GM12878 (cell line): ENCODE results near the gene GTF2IRD1. TPM values are rescaled to one million over a fixed set of nuclear protein-coding genes. Genes with fewer than 3 reads are reported as not detected.

Experiments
- ATAC-seq: fragments of 200-7000 bp; cut with Tn5 transposase; 3 replicates; pipeline ENCODE4 v1.9.1; 2020; ENCODE audit warnings: mild to moderate bottlenecking, moderate library complexity
- BruUV-seq: library from RNA; stranded (reverse); fragments of 400-500 nt; replicated peaks from 2 replicates; lab custom pipeline; 2021; lab: Mats Ljungman, UMichigan
- CTCF ChIA-PET: fragments of 300-600 bp; sonication (Branson Sonifier 250); formaldehyde crosslinking; extraction: SDS; loops from one replicate; lab custom pipeline; 2021; ENCODE audit warnings: inconsistent platforms; lab: Yijun Ruan, JAX
- POLR2A ChIA-PET: fragments of 350-600 bp; formaldehyde crosslinking; extraction: SDS; loops from one replicate; lab custom pipeline; 2021; ENCODE audit warnings: inconsistent platforms; lab: Charles Lee
- RAD21 ChIA-PET: fragments of 300-600 bp; sonication (Branson Sonifier 250); formaldehyde crosslinking; loops from one replicate; lab custom pipeline; 2023; ENCODE audit warnings: antibody characterized with exemption; ENCODE audit not compliant: unreplicated experiment; lab: Charles Lee
- SMC1A ChIA-PET: fragments of 300-600 bp; sonication (Branson Sonifier 250); formaldehyde crosslinking; loops from one replicate; lab custom pipeline; 2023; ENCODE audit not compliant: unreplicated experiment, uncharacterized antibody; lab: Charles Lee
- DNase-seq: peaks from one replicate; pipeline ENCODE4 v3.0.0-alpha.2; 2011; ENCODE audit warnings: low read depth, low spot score
- FAIRE-seq: peaks from 3 replicates; lab custom pipeline; 2011; peaks lifted over from hg19 to GRCh38; lab: Jason Lieb, UNC
- H2AFZ ChIP-seq: 2 replicates; pipeline ENCODE4 v1.6.0; 2011; ENCODE audit warnings: low read depth, low read length, control low read depth; ENCODE audit not compliant: control insufficient read depth
- H3K27ac ChIP-seq: 2 replicates; pipeline ENCODE4 v1.5.1; 2011; ENCODE audit warnings: control low read depth; ENCODE audit not compliant: control insufficient read depth, insufficient read depth
- H3K27me3 ChIP-seq, 2 experiments: replicated peaks in 1 of 2; 2 replicates each; pipeline versions ENCODE4 v1.6.0 to v1.6.1; 2011; ENCODE audit warnings: low read length in 1 of 2; ENCODE audit not compliant: control insufficient read depth in 2 of 2, insufficient read depth in 2 of 2
- H3K36me3 ChIP-seq, 2 experiments: 2 replicates each; pipeline ENCODE4 v1.5.1; 2011; ENCODE audit warnings: low read length in 1 of 2; ENCODE audit not compliant: control insufficient read depth in 2 of 2, insufficient read depth in 2 of 2
- H3K4me1 ChIP-seq: 2 replicates; pipeline ENCODE4 v1.6.1; 2011; ENCODE audit warnings: mild to moderate bottlenecking, low read length, moderate library complexity, mixed read lengths; ENCODE audit not compliant: control insufficient read depth, insufficient read depth
- H3K4me2 ChIP-seq: 2 replicates; pipeline ENCODE4 v1.6.0; 2011; ENCODE audit warnings: control low read depth; ENCODE audit not compliant: control insufficient read depth, insufficient read depth
- H3K4me3 ChIP-seq: fragments of 200-600 bp; sonication (generic); 2 replicates; pipeline ENCODE4 v1.5.1; 2016
- H3K79me2 ChIP-seq: 2 replicates; pipeline ENCODE4 v1.6.0; 2011; ENCODE audit warnings: low read length; ENCODE audit not compliant: control insufficient read depth, insufficient read depth
- H3K9ac ChIP-seq: 2 replicates; pipeline ENCODE4 v1.8.0; 2011; ENCODE audit warnings: low read length, control low read depth, mixed read lengths; ENCODE audit not compliant: control insufficient read depth, insufficient read depth
- H3K9me3 ChIP-seq: replicated peaks from 3 replicates; pipeline ENCODE4 v1.5.1; 2011; ENCODE audit warnings: mild to moderate bottlenecking, low read length; ENCODE audit not compliant: control insufficient read depth, insufficient read depth
- H4K20me1 ChIP-seq: 2 replicates; pipeline ENCODE4 v1.6.0; 2011; ENCODE audit not compliant: control insufficient read depth, insufficient read depth
- ATF7 ChIP-seq: fragments of 450-650 bp; IDR thresholded peaks from 2 replicates; pipeline ENCODE4 v1.6.1; 2016; ENCODE audit warnings: low read depth, mild to moderate bottlenecking
- BRCA1 ChIP-seq: IDR thresholded peaks from 2 replicates; pipeline ENCODE4 v1.6.1; 2011; ENCODE audit warnings: low read depth, low read length, improper control_type of control experiment
- MTA3 ChIP-seq: IDR thresholded peaks from 2 replicates; pipeline ENCODE4 v1.6.1; 2012; ENCODE audit warnings: low read length, inconsistent platforms, borderline replicate concordance
- REST ChIP-seq: IDR thresholded peaks from 2 replicates; pipeline ENCODE4 v1.6.1; 2012; ENCODE audit warnings: mild to moderate bottlenecking, low read depth, low read length
- SMAD1 ChIP-seq: fragments of 450-650 bp; IDR thresholded peaks from 2 replicates; pipeline ENCODE4 v1.6.1; 2018; ENCODE audit warnings: mild to moderate bottlenecking, low read depth; ENCODE audit not compliant: partially characterized antibody
- SRF ChIP-seq, 2 experiments: IDR thresholded peaks; 2 replicates each; pipeline ENCODE4 v1.6.1; 2011; ENCODE audit warnings: low read depth in 2 of 2, low read length in 2 of 2, mild to moderate bottlenecking in 1 of 2, moderate library complexity in 1 of 2
- STAT1 ChIP-seq: fragments of 450-650 bp; conservative IDR thresholded peaks from 2 replicates; pipeline ENCODE4 v1.6.1; 2014; ENCODE audit warnings: antibody characterized with exemption, mild to moderate bottlenecking
- USF2 ChIP-seq: IDR thresholded peaks from 2 replicates; pipeline ENCODE4 v1.6.1; 2011; ENCODE audit warnings: low read depth, low read length, improper control_type of control experiment, borderline replicate concordance
- ZBED1 ChIP-seq: IDR thresholded peaks from 2 replicates; pipeline ENCODE4 v1.6.1; 2016; ENCODE audit warnings: borderline replicate concordance
- ZNF622 ChIP-seq: fragments of 450-650 bp; IDR thresholded peaks from 2 replicates; pipeline ENCODE4 v1.6.1; 2017; ENCODE audit warnings: mild to moderate bottlenecking, inconsistent platforms
- ZZZ3 ChIP-seq: IDR thresholded peaks from 2 replicates; pipeline ENCODE4 v1.6.1; 2011; ENCODE audit warnings: low read depth; ENCODE audit not compliant: control insufficient read depth, insufficient read length
- WGBS: methylation state at CpG from one replicate; pipeline ENCODE4 v1.1.6; 2016; ENCODE audit warnings: low lambda C conversion rate; ENCODE audit not compliant: insufficient replicate concordance, insufficient coverage; ENCODE audit errors: missing lambda C conversion rate; 5-methylcytosine and 5-hydroxymethylcytosine counted together
- in situ Hi-C: fragments of 300-500 bp; cut with MboI; formaldehyde crosslinking; loops from 9 replicates; pipeline ENCODE4 v1.14.3; 2018; ENCODE audit warnings: mixed read lengths
- intact Hi-C: fragments of 100-400 bp; cut with micrococcal nuclease; formaldehyde crosslinking; loops from one replicate; pipeline ENCODE4 v1.14.2; 2022; ENCODE audit not compliant: unreplicated experiment
- polyA plus RNA-seq, 11 experiments: library from polyadenylated mRNA; depleted of rRNA in 4 of 11; unstranded in 6 of 11; stranded (reverse) in 5 of 11; fragments of >200 nt; fragmentation: Nextera tagmentation in 4 of 11; fragmentation: Illumina TruSeq in 1 of 11; extraction: Ambion mirVana in 4 of 11; extraction: Trizol in 1 of 11; gene quantifications; 1 replicate in 1 of 11; 2 replicates in 10 of 11; pipeline versions ENCODE4 v1.2.1 to v1.2.3, GENCODE V29; 2011 to 2016; ENCODE audit warnings: inconsistent platforms in 2 of 11, missing spikeins in 2 of 11, low read depth in 1 of 11
- total RNA-seq, 4 experiments: library from RNA; depleted of rRNA in 3 of 4; stranded (reverse); fragments of >200 nt in 3 of 4; fragmentation: Illumina TruSeq in 1 of 4; extraction: Trizol in 1 of 4; gene quantifications; 2 replicates each; pipeline versions ENCODE4 v1.2.1 to v1.2.3, GENCODE V29; 2013 to 2021

The GTF2IRD1 gene
- total and polyA plus RNA-seq, 10 of the 15 experiments (the other 5 are each of a cell fraction or from before 2014, with no cell fraction given) = 0.48 to 3.0 (median 1.3) TPM

DNA sequence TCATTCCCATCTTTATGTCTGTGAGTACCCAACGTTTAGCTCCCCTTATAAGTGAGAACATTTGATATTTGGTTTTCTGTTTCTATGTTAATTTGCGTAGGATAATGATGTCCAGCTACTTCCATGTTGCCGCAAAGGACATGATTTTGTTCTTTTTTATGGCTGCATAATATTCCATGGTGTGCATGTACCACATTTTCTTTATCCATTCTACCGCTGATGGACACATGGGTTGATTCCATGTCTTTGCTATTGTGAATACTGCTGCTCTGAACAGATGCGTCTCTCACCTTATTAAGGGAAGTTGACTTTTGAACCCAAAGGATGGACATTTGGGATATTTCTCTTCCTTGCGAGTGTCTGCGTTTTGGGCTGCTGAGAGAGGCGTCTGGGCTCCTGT lies 50.2 kb downstream of the GTF2IRD1 start:
- Histone ChIP-seq H3K4me2 (no peak overlapping the region), H3K4me1 (no peaks in the 10 kb centered on the region), H3K36me3 (no peaks in the 10 kb centered on the region), H2AFZ (no peak overlapping the region), H3K27me3 (no peaks in the 10 kb centered on the region), H3K27ac (no peak overlapping the region), H3K9ac (no peak overlapping the region), H4K20me1 (no peaks in the 10 kb centered on the region), H3K9me3 (no peaks in the 10 kb centered on the region; the same call in 2 of the 3 replicates), H3K79me2 (no peaks in the 10 kb centered on the region), H3K4me3 (no peak overlapping the region)
- no peak for ATAC-seq
- ChIA-PET SMC1A (no interaction called here), POLR2A (interaction anchor here (0.6 kb wide), 1 partner anchor 1691 kb away, joined by 4 read pairs; no protein-coding TSS in a partner anchor), CTCF (no interaction called here), RAD21 (no interaction called here)
- 72% methylated on average over 8 of the region's 8 CpGs for WGBS
- BruUV-seq = no TSS peak
- TF ChIP-seq MTA3 (no peak), USF2 (no peak), REST (no peak), STAT1 (no peak), ZNF622 (no peak), SMAD1 (no peak), ZZZ3 (no peak), SRF (IDR thresholded peaks at IDR 0.05; ENCODE audit: low read depth in 2 of 2, low read length in 2 of 2) (no peak), ATF7 (no peak), BRCA1 (no peak), ZBED1 (no peak)
- intact Hi-C loops (no loop called here), in situ Hi-C loops (no loop called here)
- no peak for FAIRE-seq
- no peak for DNase-seq
